WERI-Rb-1 (cell line): ENCODE results near the gene SDK2.

Experiments used
- DNase-seq: peaks from one replicate; pipeline ENCODE4 v3.0.0-alpha.2; 2020
- H3K27ac ChIP-seq: fragments of 250-450 bp; sonication (Bioruptor Pico); 2 replicates; pipeline ENCODE4 v1.5.1; 2020; ENCODE audit warnings: mild to moderate bottlenecking, moderate library complexity
- H3K27me3 ChIP-seq: fragments of 250-450 bp; sonication (Bioruptor Pico); 2 replicates; pipeline ENCODE4 v1.5.1; 2021; ENCODE audit warnings: mild to moderate bottlenecking, low read depth, moderate library complexity; ENCODE audit not compliant: insufficient read depth, severe bottlenecking
- H3K36me3 ChIP-seq: fragments of 250-450 bp; sonication (Bioruptor Pico); 2 replicates; pipeline ENCODE4 v1.5.1; 2020; ENCODE audit warnings: mild to moderate bottlenecking, moderate library complexity
- H3K4me3 ChIP-seq: 2 replicates; pipeline ENCODE4 v1.5.1; 2011; ENCODE audit warnings: low read depth, mild to moderate bottlenecking, control low read depth, low read length
- H3K9me3 ChIP-seq: fragments of 250-450 bp; sonication (Bioruptor Pico); 2 replicates; pipeline ENCODE4 v1.5.1; 2021; ENCODE audit warnings: mild to moderate bottlenecking, moderate library complexity; ENCODE audit not compliant: severe bottlenecking
- TF ChIP-seq, protein P1 (sequence below): IDR thresholded peaks from 2 replicates; pipeline ENCODE4 v1.5.1; 2011; ENCODE audit warnings: low read depth, mild to moderate bottlenecking, control low read depth, inconsistent platforms, low read length

The SDK2 gene

DNA sequence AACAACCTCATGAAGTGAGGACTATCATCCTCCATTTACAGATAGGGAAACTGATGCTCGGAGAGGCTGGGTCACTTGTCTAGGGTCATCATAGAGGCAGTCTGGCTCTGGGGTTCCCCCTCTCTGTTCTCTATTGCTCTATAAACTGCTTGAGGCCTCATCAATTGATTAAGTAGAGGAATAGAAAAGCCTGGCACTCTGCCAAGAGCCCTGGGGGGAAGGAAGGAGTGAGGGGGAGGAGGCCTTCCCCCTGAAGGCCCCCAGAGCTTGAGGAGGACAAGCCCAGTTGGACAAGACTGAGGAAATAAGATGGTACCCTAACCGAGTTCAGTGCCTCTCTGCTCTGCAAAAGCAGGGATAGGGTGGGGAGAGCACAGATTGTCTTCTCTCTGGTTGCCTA lies 21.0 kb downstream of the SDK2 start:
- no peak for DNase-seq
- TF ChIP-seq, protein P1, sequence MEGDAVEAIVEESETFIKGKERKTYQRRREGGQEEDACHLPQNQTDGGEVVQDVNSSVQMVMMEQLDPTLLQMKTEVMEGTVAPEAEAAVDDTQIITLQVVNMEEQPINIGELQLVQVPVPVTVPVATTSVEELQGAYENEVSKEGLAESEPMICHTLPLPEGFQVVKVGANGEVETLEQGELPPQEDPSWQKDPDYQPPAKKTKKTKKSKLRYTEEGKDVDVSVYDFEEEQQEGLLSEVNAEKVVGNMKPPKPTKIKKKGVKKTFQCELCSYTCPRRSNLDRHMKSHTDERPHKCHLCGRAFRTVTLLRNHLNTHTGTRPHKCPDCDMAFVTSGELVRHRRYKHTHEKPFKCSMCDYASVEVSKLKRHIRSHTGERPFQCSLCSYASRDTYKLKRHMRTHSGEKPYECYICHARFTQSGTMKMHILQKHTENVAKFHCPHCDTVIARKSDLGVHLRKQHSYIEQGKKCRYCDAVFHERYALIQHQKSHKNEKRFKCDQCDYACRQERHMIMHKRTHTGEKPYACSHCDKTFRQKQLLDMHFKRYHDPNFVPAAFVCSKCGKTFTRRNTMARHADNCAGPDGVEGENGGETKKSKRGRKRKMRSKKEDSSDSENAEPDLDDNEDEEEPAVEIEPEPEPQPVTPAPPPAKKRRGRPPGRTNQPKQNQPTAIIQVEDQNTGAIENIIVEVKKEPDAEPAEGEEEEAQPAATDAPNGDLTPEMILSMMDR, result no peak
- H3K27me3 ChIP-seq, result no peaks in the 10 kb centered on the region

DNA sequence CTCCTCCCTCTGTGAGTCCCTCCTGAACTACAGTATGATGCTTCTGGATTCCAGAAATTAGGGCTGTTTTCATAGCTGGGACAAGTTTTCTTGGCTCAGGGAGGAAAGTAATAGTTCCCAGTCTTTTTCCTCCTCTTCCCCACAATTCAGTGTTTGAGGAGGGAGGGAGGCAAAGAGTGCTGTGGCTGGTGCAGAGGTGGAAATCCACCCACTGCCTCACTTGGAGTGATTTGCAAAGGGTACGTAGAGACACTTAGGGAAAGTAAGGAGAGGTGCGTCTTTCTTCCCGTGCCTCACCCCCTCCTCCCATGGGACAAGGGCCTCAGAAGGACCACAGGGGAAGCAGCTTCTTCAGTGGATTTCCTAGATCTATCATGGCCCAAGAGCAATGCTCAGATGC lies 21.9 kb downstream of the SDK2 start:
- H3K36me3 ChIP-seq, result peaks cover 6% of the 10 kb centered on the region
- H3K27me3 ChIP-seq, result no peaks in the 10 kb centered on the region
- no peak overlapping the region for H3K4me3 ChIP-seq
- H3K9me3 ChIP-seq, result peaks cover 5% of the 10 kb centered on the region
- TF ChIP-seq, protein P1, result no peak
- H3K27ac ChIP-seq, result peak overlapping the region; percentile 73
- no peak for DNase-seq

More for the DNA sequence above, 21.0 kb downstream of the SDK2 start:
- peaks cover 6% of the 10 kb centered on the region for H3K36me3 ChIP-seq
- peak overlapping the region; percentile 73 for H3K27ac ChIP-seq
- no peak overlapping the region for H3K4me3 ChIP-seq
- peaks cover 5% of the 10 kb centered on the region for H3K9me3 ChIP-seq

DNA sequence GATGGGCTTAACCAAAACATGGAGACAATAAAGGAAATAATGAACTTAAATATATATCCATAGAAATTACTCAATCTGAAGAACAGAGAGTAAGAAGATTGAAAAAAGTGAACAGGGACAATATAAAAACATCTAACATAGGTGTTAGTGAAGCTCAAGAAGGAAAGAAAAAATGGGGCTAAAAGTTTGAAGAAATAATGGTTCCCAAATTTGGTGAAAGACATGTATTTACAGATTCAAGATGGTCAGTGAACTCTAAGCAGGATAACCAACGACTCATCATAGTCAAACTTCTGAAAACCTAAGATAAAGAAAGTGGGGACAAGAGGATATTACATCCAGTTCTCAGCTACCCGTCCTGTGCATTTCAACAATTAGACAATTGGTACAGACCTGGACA lies 22.6 kb downstream of the SDK2 start:
- peaks cover 6% of the 10 kb centered on the region for H3K36me3 ChIP-seq
- peaks cover 5% of the 10 kb centered on the region for H3K9me3 ChIP-seq
- H3K4me3 ChIP-seq, result no peak overlapping the region
- no peak for DNase-seq
- H3K27ac ChIP-seq, result no peak overlapping the region
- no peaks in the 10 kb centered on the region for H3K27me3 ChIP-seq
- TF ChIP-seq, protein P1, result no peak

DNA sequence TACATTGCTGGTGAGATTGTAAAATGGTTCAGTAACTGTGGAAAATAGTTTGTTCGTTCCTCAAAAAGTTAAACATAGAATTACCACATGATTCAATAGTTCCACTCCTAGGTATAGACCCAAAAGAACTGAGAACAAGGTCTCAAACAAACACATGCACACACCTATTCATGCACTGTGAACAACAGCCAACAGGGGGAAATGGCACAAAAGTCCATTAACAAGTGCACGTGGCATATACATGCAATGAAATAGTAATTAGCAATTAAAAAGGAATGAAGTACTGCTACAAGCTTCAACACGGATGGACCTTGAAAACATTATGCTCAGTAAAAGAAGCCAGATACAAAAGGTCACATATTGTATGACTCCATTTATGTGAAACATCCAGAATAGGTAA lies 23.8 kb downstream of the SDK2 start:
- no peaks in the 10 kb centered on the region for H3K27me3 ChIP-seq
- TF ChIP-seq, protein P1, result 0 out of 2 replicates have a peak, but pooled peaks have one; percentile 1
- peaks cover 6% of the 10 kb centered on the region for H3K36me3 ChIP-seq
- H3K27ac ChIP-seq, result no peak overlapping the region
- no peak overlapping the region for H3K4me3 ChIP-seq
- H3K9me3 ChIP-seq, result peaks cover 5% of the 10 kb centered on the region
- DNase-seq, result no peak

DNA sequence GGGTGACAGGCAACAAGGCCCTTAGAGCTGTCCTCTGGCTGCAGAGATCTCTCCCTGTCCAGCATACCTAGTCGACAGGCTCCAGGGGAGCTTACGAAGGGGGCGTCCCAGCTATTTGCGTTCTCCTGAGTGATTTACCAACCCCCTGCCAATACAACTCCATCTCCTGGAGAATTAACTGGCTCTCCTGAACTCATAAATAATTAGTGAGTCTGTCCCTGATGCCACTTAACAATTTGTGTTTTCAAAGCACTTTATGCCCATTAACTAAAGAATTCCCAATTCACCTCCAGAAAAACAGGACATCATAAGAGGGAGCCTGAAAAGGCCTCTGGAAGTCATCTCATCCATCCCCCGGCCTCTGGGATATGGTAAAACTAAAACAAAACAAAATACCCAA lies 26.7 kb downstream of the SDK2 start:
- peaks cover 5% of the 10 kb centered on the region for H3K9me3 ChIP-seq
- H3K36me3 ChIP-seq, result peaks cover 6% of the 10 kb centered on the region
- DNase-seq, result no peak
- no peak overlapping the region for H3K4me3 ChIP-seq
- TF ChIP-seq, protein P1, result no peak
- H3K27me3 ChIP-seq, result no peaks in the 10 kb centered on the region
- peak overlapping the region; percentile 73; the same call in 1 of the 2 replicates for H3K27ac ChIP-seq

DNA sequence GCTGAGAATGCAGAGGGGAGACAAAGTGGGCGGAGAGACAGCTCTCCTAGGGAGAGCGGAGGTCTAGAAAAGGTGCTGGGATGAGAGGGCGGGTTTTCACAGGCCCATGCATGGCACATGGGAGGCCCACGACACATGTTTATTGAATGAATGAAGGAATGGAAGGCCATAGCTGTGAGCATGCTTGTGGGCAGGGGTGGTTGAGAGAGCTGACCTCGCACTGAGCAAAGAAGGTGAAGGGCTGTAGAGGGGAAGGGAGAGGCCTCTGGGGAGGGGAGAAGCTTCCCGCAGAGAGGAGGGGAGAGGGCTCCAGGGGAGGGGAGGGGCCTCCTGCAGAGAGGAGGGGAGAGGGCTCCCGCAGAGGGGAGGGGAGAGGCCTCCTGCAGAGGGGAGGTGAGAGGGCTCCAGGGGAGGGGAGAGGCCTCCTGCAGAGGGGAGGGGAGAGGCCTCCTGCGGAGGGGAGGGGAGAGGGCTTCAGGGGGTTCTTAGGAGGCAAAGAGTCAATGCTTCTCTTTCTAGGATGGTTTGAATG lies 27.3 kb downstream of the SDK2 start:
- peak overlapping the region; percentile 73 for H3K27ac ChIP-seq
- TF ChIP-seq, protein P1, result no peak
- H3K27me3 ChIP-seq, result no peaks in the 10 kb centered on the region
- H3K9me3 ChIP-seq, result peaks cover 5% of the 10 kb centered on the region
- H3K4me3 ChIP-seq, result no peak overlapping the region
- DNase-seq, result no peak
- H3K36me3 ChIP-seq, result peaks cover 6% of the 10 kb centered on the region
